ENCODE measurements around the gene EPB41L4B.

Gene EPB41L4B

GRCh38 chr9:109315480-109316206 lies 5.2 kb downstream of the EPB41L4B start:
- TF ChIP-seq PATZ1 (CRISPR knock-in tag; IDR thresholded peaks at IDR 0.05; ENCODE audit: borderline replicate concordance) (no peak), CSDC2 (CRISPR knock-in tag; IDR thresholded peaks at IDR 0.05) (no peak), CREB5 (CRISPR knock-in tag; IDR thresholded peaks at IDR 0.05; ENCODE audit: low read depth) (no peak), CSRNP3 (CRISPR knock-in tag; IDR thresholded peaks at IDR 0.05) (no peak), TSHZ2 (CRISPR knock-in tag; IDR thresholded peaks at IDR 0.05) (no peak), ZFP30 (CRISPR knock-in tag; IDR thresholded peaks at IDR 0.05) (no peak), PPARA (CRISPR knock-in tag; IDR thresholded peaks at IDR 0.05; ENCODE audit: borderline replicate concordance) (no peak), POU6F1 (CRISPR knock-in tag; IDR thresholded peaks at IDR 0.05; ENCODE audit: borderline replicate concordance, low read depth) (no peak), OSR1 (CRISPR knock-in tag; IDR thresholded peaks at IDR 0.05) (no peak), ARNTL (CRISPR knock-in tag; IDR thresholded peaks at IDR 0.05; ENCODE audit: borderline replicate concordance, low read depth) (no peak), SNAI2 (CRISPR knock-in tag; IDR thresholded peaks at IDR 0.05) (no peak), ZC3H10 (CRISPR knock-in tag; IDR thresholded peaks at IDR 0.05) (no peak), ZNF70 (CRISPR knock-in tag; IDR thresholded peaks at IDR 0.05) (no peak), ZNF565 (CRISPR knock-in tag; conservative IDR thresholded peaks at IDR 0.05; ENCODE audit: low read depth) (no peak), ZFP3 (CRISPR knock-in tag; IDR thresholded peaks at IDR 0.05) (no peak), ISL1 (CRISPR knock-in tag; IDR thresholded peaks at IDR 0.05) (no peak), ESRRG (CRISPR knock-in tag; IDR thresholded peaks at IDR 0.05) (no peak), RARB (CRISPR knock-in tag; IDR thresholded peaks at IDR 0.05) (no peak), ZNF8 (CRISPR knock-in tag; IDR thresholded peaks at IDR 0.05) (no peak)
- no peak for ATAC-seq

GRCh38 chr9:109314011-109314531 lies 6.8 kb downstream of the EPB41L4B start:
- no peak for ATAC-seq
- no peak for TF ChIP-seq ZFP3 (CRISPR knock-in tag; IDR thresholded peaks at IDR 0.05)
- no peak for TF ChIP-seq ZNF70 (CRISPR knock-in tag; IDR thresholded peaks at IDR 0.05)
- no peak for TF ChIP-seq ESRRG (CRISPR knock-in tag; IDR thresholded peaks at IDR 0.05)
- TF ChIP-seq CREB5 (CRISPR knock-in tag; IDR thresholded peaks at IDR 0.05; ENCODE audit: low read depth) = no peak
- no peak for TF ChIP-seq PPARA (CRISPR knock-in tag; IDR thresholded peaks at IDR 0.05; ENCODE audit: borderline replicate concordance)
- TF ChIP-seq BACH2 (CRISPR knock-in tag; IDR thresholded peaks at IDR 0.05; ENCODE audit: borderline replicate concordance) = no peak
- TF ChIP-seq PATZ1 (CRISPR knock-in tag; IDR thresholded peaks at IDR 0.05; ENCODE audit: borderline replicate concordance) = no peak
- no peak for TF ChIP-seq ZFP30 (CRISPR knock-in tag; IDR thresholded peaks at IDR 0.05)
- no peak for TF ChIP-seq TSHZ2 (CRISPR knock-in tag; IDR thresholded peaks at IDR 0.05)
- no peak for TF ChIP-seq POU6F1 (CRISPR knock-in tag; IDR thresholded peaks at IDR 0.05; ENCODE audit: borderline replicate concordance, low read depth)
- no peak for TF ChIP-seq CSDC2 (CRISPR knock-in tag; IDR thresholded peaks at IDR 0.05)
- no peak for TF ChIP-seq ISL1 (CRISPR knock-in tag; IDR thresholded peaks at IDR 0.05)
